ENCODE results near the gene ETFA.

- TF ChIP-seq, protein P1, sequence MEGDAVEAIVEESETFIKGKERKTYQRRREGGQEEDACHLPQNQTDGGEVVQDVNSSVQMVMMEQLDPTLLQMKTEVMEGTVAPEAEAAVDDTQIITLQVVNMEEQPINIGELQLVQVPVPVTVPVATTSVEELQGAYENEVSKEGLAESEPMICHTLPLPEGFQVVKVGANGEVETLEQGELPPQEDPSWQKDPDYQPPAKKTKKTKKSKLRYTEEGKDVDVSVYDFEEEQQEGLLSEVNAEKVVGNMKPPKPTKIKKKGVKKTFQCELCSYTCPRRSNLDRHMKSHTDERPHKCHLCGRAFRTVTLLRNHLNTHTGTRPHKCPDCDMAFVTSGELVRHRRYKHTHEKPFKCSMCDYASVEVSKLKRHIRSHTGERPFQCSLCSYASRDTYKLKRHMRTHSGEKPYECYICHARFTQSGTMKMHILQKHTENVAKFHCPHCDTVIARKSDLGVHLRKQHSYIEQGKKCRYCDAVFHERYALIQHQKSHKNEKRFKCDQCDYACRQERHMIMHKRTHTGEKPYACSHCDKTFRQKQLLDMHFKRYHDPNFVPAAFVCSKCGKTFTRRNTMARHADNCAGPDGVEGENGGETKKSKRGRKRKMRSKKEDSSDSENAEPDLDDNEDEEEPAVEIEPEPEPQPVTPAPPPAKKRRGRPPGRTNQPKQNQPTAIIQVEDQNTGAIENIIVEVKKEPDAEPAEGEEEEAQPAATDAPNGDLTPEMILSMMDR (IDR thresholded peaks at IDR 0.05): no peak
- TF ChIP-seq ZFX (IDR thresholded peaks at IDR 0.05; ENCODE audit: borderline replicate concordance): no peak
Observed at GRCh38 chr15:76193934-76194333, 117.3 kb downstream of the ETFA start.
